DMS53 treated with DMSO at 0.1 percent for 48 hours (cell line): Measurements from ENCODE around the gene DQX1.
A peak's percentile ranks its signal among the peaks of the same experiment; 100 is the strongest.
"Not testable (repeated sequence)": the region's sequence is repeated elsewhere in the genome, so short reads cannot be mapped to it uniquely, and the experiment has no call there.

Source experiments
- DNase-seq: peaks from one replicate; lab custom pipeline; 2025; ENCODE audit not compliant: unreplicated experiment; lab: John Stamatoyannopoulos, UW

The DQX1 gene

GRCh38 chr2:74497777-74498499 lies 28.1 kb downstream of the DQX1 start:
- DNase-seq: peak; percentile 59

- no peak for DNase-seq
These were observed 28.8 kb downstream of the DQX1 start for GRCh38 chr2:74496997-74497776.

DNA sequence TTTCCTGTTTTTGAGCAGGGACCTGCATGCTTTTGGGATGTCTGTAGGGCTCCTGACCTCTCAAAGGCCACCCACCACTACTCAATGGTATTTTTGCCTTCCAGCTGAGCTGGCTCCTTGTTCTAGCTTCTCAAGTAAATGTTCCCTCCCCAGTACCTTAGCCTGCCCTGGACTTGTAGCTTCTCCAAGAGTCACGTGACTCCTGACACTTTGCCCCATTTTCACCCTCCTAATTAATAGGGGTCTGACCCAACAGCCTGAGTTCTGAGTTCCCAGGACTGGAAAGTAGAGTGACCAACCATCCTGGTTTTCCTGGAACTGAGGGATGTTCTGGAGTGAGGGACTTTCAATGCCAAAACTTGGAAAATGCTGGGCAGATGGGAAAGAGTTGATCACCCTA lies 30.6 kb downstream of the DQX1 start:
- no peak for DNase-seq

DNA sequence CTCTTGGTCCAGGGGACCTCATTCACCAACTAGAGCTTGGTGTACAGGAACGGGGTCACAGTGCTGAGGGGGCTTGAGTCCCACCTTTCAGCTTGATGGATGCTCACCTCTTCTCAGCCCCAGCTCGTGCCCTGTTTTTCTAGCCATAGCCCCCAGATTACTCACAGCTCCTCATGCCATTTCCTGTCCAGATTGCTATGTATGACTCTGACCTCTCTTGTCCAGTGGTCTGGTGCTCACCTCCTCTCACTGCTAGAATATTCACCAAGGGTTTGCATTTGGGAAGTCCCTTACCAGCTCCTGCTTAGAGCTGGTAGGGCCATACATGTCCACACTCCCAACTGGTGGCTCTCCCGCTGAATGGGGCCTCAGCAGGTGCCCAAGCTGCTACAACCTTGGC lies 32.5 kb downstream of the DQX1 start:
- no peak for DNase-seq

DNA sequence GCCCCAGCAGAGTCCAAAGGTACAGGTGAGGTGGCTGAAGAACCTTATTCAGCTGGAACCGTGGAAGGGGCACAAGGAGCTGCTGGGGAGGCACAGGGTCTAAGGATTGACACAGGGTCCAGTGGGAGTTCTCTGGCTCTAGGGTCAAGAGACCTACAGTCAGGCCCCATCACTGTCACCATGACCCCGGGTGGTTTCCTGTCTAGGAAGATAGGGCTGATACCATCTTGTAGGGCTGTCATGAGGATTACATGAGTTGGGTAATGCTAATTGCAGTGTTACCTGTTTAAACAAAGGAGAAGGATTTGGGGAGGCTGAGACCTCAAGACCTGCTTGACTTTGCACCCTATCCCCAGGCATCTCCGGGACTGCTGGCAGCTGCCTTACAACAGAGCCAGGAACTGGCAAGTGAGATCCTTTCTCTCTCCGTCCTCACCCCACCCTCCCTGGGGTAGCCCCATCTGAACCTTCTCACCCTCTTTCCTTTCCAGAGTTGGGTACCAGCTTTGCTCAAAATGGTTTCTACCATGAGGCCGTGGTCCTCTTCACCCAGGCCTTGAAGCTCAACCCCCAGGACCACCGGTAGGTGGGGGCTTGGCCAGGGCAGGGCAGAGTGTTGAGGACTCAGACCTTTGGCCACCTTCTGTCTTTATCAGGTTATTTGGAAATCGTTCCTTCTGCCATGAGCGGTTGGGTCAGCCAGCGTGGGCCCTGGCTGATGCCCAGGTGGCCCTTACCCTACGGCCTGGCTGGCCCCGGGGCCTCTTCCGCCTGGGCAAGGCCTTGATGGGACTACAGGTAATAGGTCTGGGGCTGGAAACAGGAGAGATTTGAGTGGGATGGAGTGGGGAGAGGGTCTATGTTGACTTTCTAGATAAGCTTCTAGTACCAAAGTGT lies 34.1 kb downstream of the DQX1 start:
- no peak for DNase-seq

- DNase-seq: no peak
These were observed 36.1 kb downstream of the DQX1 start for GRCh38 chr2:74489906-74490305.

- no peak for DNase-seq
These were observed 37.2 kb downstream of the DQX1 start for GRCh38 chr2:74488643-74489481.

DNA sequence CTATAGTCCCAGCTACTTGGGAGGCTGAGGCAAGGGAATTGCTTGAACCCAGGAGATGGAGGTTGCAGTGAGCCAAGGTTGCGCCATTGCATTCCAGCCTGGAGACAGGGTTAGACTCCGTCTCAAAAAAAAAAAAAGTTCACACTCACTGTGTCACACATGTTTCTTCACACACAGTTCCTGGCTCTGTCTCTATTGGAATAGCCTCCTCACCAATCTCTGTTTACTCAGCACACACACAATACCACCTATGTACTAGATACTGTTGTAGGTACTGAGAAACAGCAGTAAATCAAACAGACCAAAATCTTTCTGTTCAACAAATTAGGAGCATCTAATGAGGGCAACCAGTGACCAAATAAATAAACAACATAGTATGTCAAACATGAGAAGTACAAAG lies 39.9 kb downstream of the DQX1 start:
- DNase-seq: no peak

GRCh38 chr2:74483675-74484164 lies 42.3 kb downstream of the DQX1 start:
- not testable (repeated sequence) for DNase-seq

GRCh38 chr2:74482801-74483674 lies 43.0 kb downstream of the DQX1 start, which contains the start of the genes CCDC142 and TTC31:
Gene CCDC142, minus strand, starts transcription at chr2:74482998. Its CDS starts 161 bp downstream, at chr2:74482837.
Gene TTC31, plus strand, starts transcription at chr2:74483081. Its CDS starts 15 bp downstream, at chr2:74483096.
- DNase-seq: peak; percentile 95

- no peak for DNase-seq
These were observed 43.9 kb downstream of the DQX1 start for GRCh38 chr2:74481961-74482800.

- DNase-seq: no peak
These were observed 44.6 kb downstream of the DQX1 start for GRCh38 chr2:74481431-74481830.

DNA sequence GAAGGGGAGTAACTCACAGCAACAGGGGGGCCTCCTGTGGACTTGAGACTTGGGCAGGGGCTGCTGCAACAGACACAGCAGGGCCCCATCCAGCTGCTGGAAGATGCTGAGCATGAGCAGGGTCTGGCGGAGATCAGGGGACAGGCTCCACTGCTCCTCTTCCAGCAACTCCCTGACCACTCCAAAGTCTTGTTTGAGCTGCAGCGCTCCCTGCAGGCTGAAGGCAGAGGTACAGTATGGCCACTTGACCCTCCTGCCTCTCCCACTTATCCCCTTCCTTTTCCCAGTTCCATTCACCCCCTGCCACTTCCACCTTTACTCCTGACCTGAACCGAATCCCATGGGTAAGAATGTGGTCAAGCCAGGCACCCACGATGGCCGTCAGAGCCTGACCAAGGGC lies 51.1 kb downstream of the DQX1 start:
- DNase-seq: no peak

GRCh38 chr2:74474481-74474880 lies 51.5 kb downstream of the DQX1 start:
- DNase-seq: no peak

GRCh38 chr2:74472945-74473258 lies 53.1 kb downstream of the DQX1 start:
- no peak for DNase-seq

DNA sequence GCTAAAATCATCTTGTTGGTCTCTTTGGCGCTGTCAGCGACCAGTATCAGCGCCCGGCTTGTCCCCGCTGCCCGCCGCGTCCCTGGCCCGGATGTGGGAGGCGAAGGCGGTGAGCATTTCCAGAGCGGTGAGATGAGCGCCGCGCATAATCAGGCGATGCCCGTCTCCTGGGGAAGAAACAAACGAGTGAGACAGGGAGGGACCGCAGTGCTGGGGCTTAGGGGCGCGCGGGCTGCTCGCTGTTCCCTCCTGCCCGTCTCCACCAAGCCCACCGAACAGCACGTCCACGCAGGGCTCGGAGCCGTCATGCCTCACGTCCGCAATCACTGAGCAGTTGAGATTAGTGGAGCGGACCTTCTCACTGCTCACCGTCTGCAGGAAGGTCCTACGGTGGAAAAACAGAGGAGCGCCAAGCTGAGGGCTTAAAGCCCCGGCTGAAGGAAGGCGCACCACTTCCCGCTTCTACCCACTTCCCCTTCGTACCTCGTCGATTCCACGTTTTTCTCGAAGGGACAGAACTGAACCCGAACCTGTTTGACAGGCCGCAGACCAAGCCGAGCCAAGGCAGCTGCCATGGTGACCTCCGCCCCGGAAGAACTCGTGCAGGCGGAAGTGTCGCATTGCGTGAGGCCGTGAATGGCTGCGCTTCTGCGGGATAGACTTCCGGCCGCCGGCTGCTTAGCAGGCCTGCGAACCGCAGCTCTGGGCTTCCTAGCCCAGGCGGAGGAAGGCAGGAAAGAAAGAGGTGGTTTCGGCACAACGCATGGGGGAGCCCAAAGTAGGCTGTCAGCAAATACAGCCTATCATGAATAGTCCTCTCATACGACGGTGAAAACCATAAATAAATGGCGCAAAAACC lies 53.7 kb downstream of the DQX1 start, which contains the start of gene MRPL53:
TSS of gene MRPL53 (minus strand) at position 595 of the 859 bp plus-strand sequence. CDS start at position 575, 20 bp downstream.
- peak; percentile 87 for DNase-seq

DNA sequence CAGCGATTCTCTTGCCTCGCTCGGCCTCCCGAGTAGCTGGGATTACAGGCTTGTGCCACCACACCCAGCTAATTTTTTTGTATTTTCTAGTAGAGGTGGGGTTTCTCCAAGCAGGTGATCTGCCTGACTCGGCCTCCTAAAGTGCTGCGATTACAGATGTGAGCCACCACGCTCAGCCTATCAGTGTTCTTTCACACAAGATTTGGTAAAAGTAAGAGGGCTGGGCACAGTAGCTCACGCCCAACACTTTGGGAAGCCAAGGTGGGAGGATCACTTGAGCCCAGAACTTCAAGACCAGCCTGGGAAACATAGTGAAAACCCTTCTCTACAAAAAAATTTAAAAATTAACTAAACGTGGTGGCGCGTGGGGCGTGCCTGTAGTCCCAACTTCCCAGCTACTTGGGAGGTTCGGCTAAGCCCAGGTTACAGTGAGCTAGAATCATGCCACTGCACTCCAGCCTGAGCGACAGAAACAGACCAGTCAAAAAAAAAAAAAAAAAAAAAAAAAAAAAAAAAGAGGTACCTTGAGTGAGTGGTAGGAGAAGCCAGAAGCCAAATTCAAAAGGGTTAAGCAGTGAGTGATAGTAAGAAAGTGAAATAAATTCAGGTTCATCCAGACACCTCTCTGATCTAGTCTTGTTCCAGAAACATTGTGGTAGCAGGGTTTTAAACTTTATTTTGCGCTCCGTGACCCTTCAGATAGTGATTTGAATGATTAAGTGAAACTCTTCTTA lies 54.5 kb downstream of the DQX1 start:
- DNase-seq: no peak
